Thyroid gland (tissue), 4 donors: ENCODE data around the gene FLT3.

Experiments
- CTCF ChIP-seq, 6 experiments: fragments of 200-600 bp in 3 of 6; fragments of 450-650 bp in 3 of 6; sonication (generic) in 3 of 6; IDR thresholded peaks; one replicate each; pipeline ENCODE4 v1.5.1; 2016 to 2019; ENCODE audit warnings: antibody characterized with exemption in 6 of 6, mild to moderate bottlenecking in 2 of 6, inconsistent platforms in 1 of 6, moderate library complexity in 1 of 6
- POLR2A ChIP-seq, 2 donors: fragments of 450-650 bp; IDR thresholded peaks; one replicate each; pipeline ENCODE4 v1.6.1; 2017; ENCODE audit warnings: antibody characterized with exemption in 2 of 2, mild to moderate bottlenecking in 2 of 2, moderate library complexity in 1 of 2

GRCh38 chr13:27965740-27966640 is 134.4 kb downstream of the FLT3 start:
- TF ChIP-seq CTCF (IDR thresholded peaks at IDR 0.05) (no peak), POLR2A (IDR thresholded peaks at IDR 0.05) (no peak)
